A673 (cell line): ENCODE measurements around the gene TAGLN. TPM values are rescaled to one million over a fixed set of nuclear protein-coding genes. Genes with fewer than 3 reads are reported as not detected.

Experiments used
- BruUV-seq: library from RNA; stranded (reverse); fragments of 400-500 nt; replicated peaks from 2 replicates; lab custom pipeline; 2021; lab: Mats Ljungman, UMichigan
- CTCF ChIA-PET: fragments of 300-600 bp; sonication (Branson Sonifier 250); formaldehyde crosslinking; loops from one replicate; lab custom pipeline; 2022; ENCODE audit warnings: antibody characterized with exemption; lab: Charles Lee
- POLR2A ChIA-PET: fragments of 300-600 bp; sonication (Branson Sonifier 250); formaldehyde crosslinking; loops from one replicate; lab custom pipeline; 2022; ENCODE audit warnings: antibody characterized with exemption; ENCODE audit not compliant: low non-redundant PET; lab: Charles Lee
- DNase-seq: peaks from one replicate; pipeline ENCODE4 v3.0.0-alpha.2; 2015; ENCODE audit warnings: low spot score
- H3K27ac ChIP-seq: fragments of 200-600 bp; sonication (generic); 2 replicates; pipeline ENCODE4 v1.5.1; 2016; ENCODE audit warnings: mixed run types, low read depth, mild to moderate bottlenecking, mixed read lengths, antibody characterized with exemption, low read length; ENCODE audit not compliant: poor library complexity, severe bottlenecking
- H3K27me3 ChIP-seq: fragments of 200-600 bp; sonication (generic); replicated peaks from 2 replicates; pipeline ENCODE4 v1.6.1; 2017; ENCODE audit warnings: mixed run types, low read depth, mild to moderate bottlenecking, mixed read lengths, antibody characterized with exemption, low read length; ENCODE audit not compliant: insufficient read depth, poor library complexity
- H3K36me3 ChIP-seq: fragments of 200-600 bp; sonication (generic); 2 replicates; pipeline ENCODE4 v1.6.1; 2016; ENCODE audit warnings: mixed run types, mild to moderate bottlenecking, mixed read lengths, antibody characterized with exemption, low read length; ENCODE audit not compliant: insufficient read depth, poor library complexity, severe bottlenecking
- H3K4me1 ChIP-seq: fragments of 200-600 bp; sonication (generic); 2 replicates; pipeline ENCODE4 v1.6.1; 2017; ENCODE audit warnings: mixed run types, mild to moderate bottlenecking, mixed read lengths, antibody characterized with exemption, low read length; ENCODE audit not compliant: insufficient read depth, poor library complexity, severe bottlenecking
- H3K4me3 ChIP-seq: fragments of 200-600 bp; sonication (generic); 2 replicates; pipeline ENCODE4 v1.5.1; 2016; ENCODE audit warnings: low read depth, mixed run types, mild to moderate bottlenecking, mixed read lengths, low read length; ENCODE audit not compliant: poor library complexity, severe bottlenecking
- H3K9me3 ChIP-seq: fragments of 200-600 bp; sonication (generic); 2 replicates; pipeline ENCODE4 v1.6.1; 2016; ENCODE audit warnings: mixed run types, low read depth, mild to moderate bottlenecking, mixed read lengths, antibody characterized with exemption, low read length; ENCODE audit not compliant: poor library complexity, severe bottlenecking
- EZH2 ChIP-seq: fragments of 200-600 bp; sonication (generic); IDR thresholded peaks from 2 replicates; pipeline ENCODE4 v1.6.1; 2017; ENCODE audit warnings: borderline replicate concordance, low read depth, mild to moderate bottlenecking, mixed read lengths, antibody characterized with exemption, low read length; ENCODE audit not compliant: poor library complexity, severe bottlenecking
- intact Hi-C: fragments of 100-400 bp; cut with micrococcal nuclease; formaldehyde crosslinking; loops from one replicate; pipeline ENCODE4 v1.10.0; 2022; ENCODE audit not compliant: unreplicated experiment
- total RNA-seq: library from RNA; stranded (reverse); gene quantifications from 2 replicates; pipeline ENCODE4 v1.2.3, GENCODE V29; 2021
- TF ChIP-seq, protein P1 (sequence below): fragments of 300-800, 200-600 bp; sonication (generic); conservative IDR thresholded peaks from 2 replicates; pipeline ENCODE4 v1.5.1; 2017; ENCODE audit warnings: low read depth, mild to moderate bottlenecking, antibody characterized with exemption, low read length, moderate library complexity, mixed read lengths

Gene TAGLN
- total RNA-seq, 1 experiment from 2014 or later: 27.2 TPM

DNA sequence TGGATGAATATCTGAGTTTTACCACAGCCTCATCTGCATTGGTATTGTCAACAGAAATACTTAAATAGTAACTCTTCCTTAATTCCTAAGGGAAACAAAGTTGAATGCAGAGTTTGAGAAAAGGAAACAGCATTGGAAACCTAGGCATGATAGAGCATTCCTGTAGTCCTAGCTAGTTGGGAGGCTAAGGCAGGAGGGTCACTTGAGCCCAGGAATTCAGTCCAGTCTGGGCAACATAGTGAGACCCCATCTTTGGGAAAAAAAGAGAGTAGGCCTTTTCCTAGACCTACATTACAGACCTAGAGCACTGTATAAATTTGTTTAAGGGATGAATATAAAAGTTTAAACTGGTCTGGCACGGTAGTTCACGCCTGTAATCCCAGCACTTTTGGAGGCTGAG is 41.7 kb upstream of the TAGLN start:
- no peak for TF ChIP-seq EZH2
- TF ChIP-seq, protein P1, sequence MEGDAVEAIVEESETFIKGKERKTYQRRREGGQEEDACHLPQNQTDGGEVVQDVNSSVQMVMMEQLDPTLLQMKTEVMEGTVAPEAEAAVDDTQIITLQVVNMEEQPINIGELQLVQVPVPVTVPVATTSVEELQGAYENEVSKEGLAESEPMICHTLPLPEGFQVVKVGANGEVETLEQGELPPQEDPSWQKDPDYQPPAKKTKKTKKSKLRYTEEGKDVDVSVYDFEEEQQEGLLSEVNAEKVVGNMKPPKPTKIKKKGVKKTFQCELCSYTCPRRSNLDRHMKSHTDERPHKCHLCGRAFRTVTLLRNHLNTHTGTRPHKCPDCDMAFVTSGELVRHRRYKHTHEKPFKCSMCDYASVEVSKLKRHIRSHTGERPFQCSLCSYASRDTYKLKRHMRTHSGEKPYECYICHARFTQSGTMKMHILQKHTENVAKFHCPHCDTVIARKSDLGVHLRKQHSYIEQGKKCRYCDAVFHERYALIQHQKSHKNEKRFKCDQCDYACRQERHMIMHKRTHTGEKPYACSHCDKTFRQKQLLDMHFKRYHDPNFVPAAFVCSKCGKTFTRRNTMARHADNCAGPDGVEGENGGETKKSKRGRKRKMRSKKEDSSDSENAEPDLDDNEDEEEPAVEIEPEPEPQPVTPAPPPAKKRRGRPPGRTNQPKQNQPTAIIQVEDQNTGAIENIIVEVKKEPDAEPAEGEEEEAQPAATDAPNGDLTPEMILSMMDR: no peak
- Histone ChIP-seq H3K4me3 (no peak overlapping the region), H3K27me3 (no peaks in the 10 kb centered on the region), H3K36me3 (peaks cover 72% of the 10 kb centered on the region), H3K4me1 (no peaks in the 10 kb centered on the region), H3K9me3 (no peaks in the 10 kb centered on the region), H3K27ac (no peak overlapping the region)
- POLR2A ChIA-PET: no interaction called here
- DNase-seq: no peak
- intact Hi-C loops: no loop called here
- CTCF ChIA-PET: no interaction called here
- no TSS peak for BruUV-seq

DNA sequence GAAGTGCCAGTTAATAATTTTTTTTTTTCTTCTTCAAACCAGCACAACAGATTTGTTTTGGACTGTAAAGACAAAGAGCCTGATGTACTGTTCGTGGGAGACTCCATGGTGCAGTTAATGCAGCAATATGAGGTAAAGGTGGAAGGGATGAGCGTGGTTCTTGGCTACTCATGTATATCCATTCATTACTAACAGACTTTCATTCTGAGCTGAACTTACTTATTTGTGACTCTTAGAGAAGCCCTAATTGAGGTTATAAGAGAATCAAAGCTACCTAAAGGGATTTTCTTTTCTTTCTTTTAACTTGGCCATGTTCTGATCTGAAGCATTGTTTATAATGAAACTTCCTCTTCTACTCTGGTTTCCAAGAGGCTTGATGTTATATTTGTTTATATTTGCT is 39.3 kb upstream of the TAGLN start:
- peaks cover 71% of the 10 kb centered on the region for H3K36me3 ChIP-seq
- no TSS peak for BruUV-seq
- intact Hi-C loops: no loop called here
- no peak for TF ChIP-seq EZH2
- TF ChIP-seq, protein P1: no peak
- no peak overlapping the region for H3K4me3 ChIP-seq
- CTCF ChIA-PET: no interaction called here
- POLR2A ChIA-PET: no interaction called here
- H3K9me3 ChIP-seq: no peaks in the 10 kb centered on the region
- H3K27ac ChIP-seq: no peak overlapping the region
- no peaks in the 10 kb centered on the region for H3K27me3 ChIP-seq
- no peaks in the 10 kb centered on the region for H3K4me1 ChIP-seq
- no peak for DNase-seq

DNA sequence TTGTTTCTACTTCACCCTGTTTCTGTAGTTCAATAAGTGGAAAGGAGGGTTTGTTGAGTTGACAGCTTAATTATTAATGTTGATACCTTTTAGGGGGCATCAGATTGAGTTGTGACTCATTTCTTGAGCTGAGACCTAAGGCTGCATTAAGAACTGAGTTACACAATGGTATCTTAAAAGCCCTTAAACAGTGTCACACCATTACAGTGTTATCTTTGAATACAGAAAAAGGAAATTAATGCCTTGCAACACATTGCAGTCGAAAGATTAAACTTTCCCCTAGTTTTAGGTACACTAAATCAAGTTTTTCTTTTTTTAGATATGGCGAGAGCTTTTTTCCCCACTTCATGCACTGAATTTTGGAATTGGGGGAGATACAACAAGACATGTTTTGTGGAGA is 38.3 kb upstream of the TAGLN start:
- H3K4me1 ChIP-seq: no peaks in the 10 kb centered on the region
- H3K27ac ChIP-seq: no peak overlapping the region
- intact Hi-C loops: no loop called here
- H3K36me3 ChIP-seq: peaks cover 69% of the 10 kb centered on the region
- TF ChIP-seq EZH2: no peak
- TF ChIP-seq, protein P1: no peak
- H3K4me3 ChIP-seq: no peak overlapping the region
- no TSS peak for BruUV-seq
- H3K27me3 ChIP-seq: no peaks in the 10 kb centered on the region
- DNase-seq: no peak
- POLR2A ChIA-PET: no interaction called here
- CTCF ChIA-PET: interaction anchor here (0.6 kb wide), 1 partner anchor 312 kb away, joined by 4 read pairs; no protein-coding TSS in a partner anchor
- H3K9me3 ChIP-seq: no peaks in the 10 kb centered on the region
